H9 (cell line): ENCODE data around the gene TMEM187. TPM values are rescaled to one million over a fixed set of nuclear protein-coding genes. Genes with fewer than 3 reads are reported as not detected.

Experiments
- DNase-seq: peaks from one replicate; pipeline ENCODE4 v3.0.0-alpha.2; 2017
- H2AFZ ChIP-seq: one replicate; pipeline ENCODE4 v1.6.1; 2013; ENCODE audit warnings: mild to moderate bottlenecking, low read length, control low read depth, moderate library complexity
- H2AK5ac ChIP-seq: 2 replicates; pipeline ENCODE4 v1.6.1; 2013; ENCODE audit warnings: low read length, control low read depth, mixed read lengths; ENCODE audit not compliant: insufficient read length
- H2BK120ac ChIP-seq: one replicate; pipeline ENCODE4 v1.6.1; 2013; ENCODE audit warnings: low read depth, mild to moderate bottlenecking, low read length, control low read depth, inconsistent platforms; ENCODE audit not compliant: poor library complexity, severe bottlenecking
- H2BK12ac ChIP-seq: 2 replicates; pipeline ENCODE4 v1.6.1; 2013; ENCODE audit warnings: low read length, control low read depth, mixed read lengths, low read depth; ENCODE audit not compliant: insufficient read length
- H2BK15ac ChIP-seq: 2 replicates; pipeline ENCODE4 v1.6.1; 2013; ENCODE audit warnings: low read depth, low read length, control low read depth
- H2BK20ac ChIP-seq: one replicate; pipeline ENCODE4 v1.6.1; 2013; ENCODE audit warnings: low read depth, mild to moderate bottlenecking, low read length, control low read depth, inconsistent platforms; ENCODE audit not compliant: poor library complexity, severe bottlenecking
- H2BK5ac ChIP-seq: 2 replicates; pipeline ENCODE4 v1.6.1; 2013; ENCODE audit warnings: low read length, control low read depth, mixed read lengths; ENCODE audit not compliant: insufficient read length
- H3K14ac ChIP-seq: 2 replicates; pipeline ENCODE4 v1.6.1; 2013; ENCODE audit warnings: low read length, control low read depth; ENCODE audit not compliant: insufficient read depth
- H3K18ac ChIP-seq: 2 replicates; pipeline ENCODE4 v1.6.1; 2013; ENCODE audit warnings: low read depth, mild to moderate bottlenecking, mixed read lengths, low read length, control low read depth; ENCODE audit not compliant: insufficient read length
- H3K23ac ChIP-seq: 2 replicates; pipeline ENCODE4 v1.6.1; 2013; ENCODE audit warnings: low read length, control low read depth, mixed read lengths, low read depth; ENCODE audit not compliant: insufficient read length
- H3K23me2 ChIP-seq: 2 replicates; pipeline ENCODE4 v1.6.1; 2013; ENCODE audit warnings: low read depth, mild to moderate bottlenecking, mixed read lengths, low read length, control low read depth; ENCODE audit not compliant: insufficient read length, poor library complexity, severe bottlenecking
- H3K27ac ChIP-seq: 2 replicates; pipeline ENCODE4 v1.5.1; 2013; ENCODE audit warnings: low read length, control low read depth, mixed read lengths, low read depth; ENCODE audit not compliant: insufficient read length
- H3K27me3 ChIP-seq: 2 replicates; pipeline ENCODE4 v1.6.1; 2013; ENCODE audit warnings: low read length, control low read depth, inconsistent platforms; ENCODE audit not compliant: insufficient read depth
- H3K4ac ChIP-seq: 2 replicates; pipeline ENCODE4 v1.6.1; 2013; ENCODE audit warnings: low read depth, mild to moderate bottlenecking, control low read depth, inconsistent platforms, low read length, moderate library complexity
- H3K4me1 ChIP-seq: 2 replicates; pipeline ENCODE4 v1.6.1; 2013; ENCODE audit warnings: low read length, control low read depth, inconsistent platforms; ENCODE audit not compliant: insufficient read depth
- H3K4me2 ChIP-seq: 2 replicates; pipeline ENCODE4 v1.6.1; 2013; ENCODE audit warnings: low read length, control low read depth, mixed read lengths; ENCODE audit not compliant: insufficient read length, insufficient read depth
- H3K56ac ChIP-seq: 2 replicates; pipeline ENCODE4 v1.6.1; 2013; ENCODE audit warnings: low read depth, mild to moderate bottlenecking, mixed read lengths, low read length, control low read depth; ENCODE audit not compliant: insufficient read length
- H3K79me1 ChIP-seq: 2 replicates; pipeline ENCODE4 v1.6.1; 2013; ENCODE audit warnings: low read depth, mild to moderate bottlenecking, moderate library complexity, low read length, control low read depth, inconsistent platforms; ENCODE audit not compliant: insufficient read depth, poor library complexity, severe bottlenecking
- H3K79me2 ChIP-seq: 2 replicates; pipeline ENCODE4 v1.6.1; 2013; ENCODE audit warnings: low read length, control low read depth, inconsistent platforms; ENCODE audit not compliant: insufficient read depth
- H3K9ac ChIP-seq: 2 replicates; pipeline ENCODE4 v1.6.1; 2013; ENCODE audit warnings: low read length, control low read depth, mixed read lengths; ENCODE audit not compliant: insufficient read length; ENCODE audit errors: extremely low read depth
- H3K9me3 ChIP-seq: one replicate; pipeline ENCODE4 v1.6.1; 2013; ENCODE audit warnings: low read depth, low read length, inconsistent platforms; ENCODE audit not compliant: control insufficient read depth
- H3T11ph ChIP-seq: one replicate; pipeline ENCODE4 v1.6.1; 2013; ENCODE audit warnings: mild to moderate bottlenecking, low read length, control low read depth, inconsistent platforms
- H4K20me1 ChIP-seq: one replicate; pipeline ENCODE4 v1.6.1; 2013; ENCODE audit not compliant: control insufficient read depth, insufficient read length, insufficient read depth
- H4K5ac ChIP-seq: 2 replicates; pipeline ENCODE4 v1.6.1; 2013; ENCODE audit warnings: low read depth, mild to moderate bottlenecking, mixed read lengths, low read length, control low read depth; ENCODE audit not compliant: insufficient read length
- H4K8ac ChIP-seq: replicated peaks from 2 replicates; pipeline ENCODE4 v1.6.1; 2013; ENCODE audit warnings: low read length, control low read depth, mixed read lengths, low read depth; ENCODE audit not compliant: insufficient read length
- H4K91ac ChIP-seq: 2 replicates; pipeline ENCODE4 v1.6.1; 2013; ENCODE audit warnings: low read depth, mild to moderate bottlenecking, moderate library complexity, mixed read lengths, low read length, control low read depth; ENCODE audit not compliant: insufficient read length
- H3K27ac Mint-ChIP-seq, 3 experiments: 2 replicates in 2 of 3; 3 replicates in 1 of 3; pipeline ENCODE4 v1.8.0; 2020 to 2021; ENCODE audit warnings: mixed read lengths in 3 of 3, mild to moderate bottlenecking in 1 of 3, moderate library complexity in 1 of 3
- H3K27me3 Mint-ChIP-seq: 2 replicates; pipeline ENCODE4 v1.8.0; 2021; ENCODE audit warnings: low read depth, mild to moderate bottlenecking, moderate library complexity, mixed read lengths
- H3K36me3 Mint-ChIP-seq, 3 experiments: 2 replicates in 2 of 3; 3 replicates in 1 of 3; pipeline ENCODE4 v1.8.0; 2020 to 2021; ENCODE audit warnings: low read depth in 3 of 3, mixed read lengths in 3 of 3; ENCODE audit not compliant: insufficient read depth in 1 of 3
- H3K4me1 Mint-ChIP-seq, 2 experiments: 2 replicates each; pipeline ENCODE4 v1.8.0; 2020; ENCODE audit warnings: mixed read lengths in 2 of 2
- H3K4me3 Mint-ChIP-seq, 2 experiments: 2 replicates in 1 of 2; 3 replicates in 1 of 2; pipeline ENCODE4 v1.8.0; 2020 to 2021; ENCODE audit warnings: mild to moderate bottlenecking in 2 of 2, mixed read lengths in 2 of 2, moderate library complexity in 1 of 2
- H3K9me3 Mint-ChIP-seq, 2 experiments: 2 replicates in 1 of 2; 3 replicates in 1 of 2; pipeline ENCODE4 v1.8.0; 2020; ENCODE audit warnings: mild to moderate bottlenecking in 2 of 2, mixed read lengths in 2 of 2, moderate library complexity in 1 of 2
- CTCF ChIP-seq: fragments of 200-600 bp; sonication (generic); conservative IDR thresholded peaks from 3 replicates; pipeline ENCODE4 v1.8.0; 2021; ENCODE audit warnings: antibody characterized with exemption, mild to moderate bottlenecking
- WGBS: extraction: QIAGEN DNeasy Blood & Tissue Kit; methylation state at CpG from one replicate; pipeline ENCODE4 v1.1.7; 2013; ENCODE audit warnings: missing lambda C conversion rate, low lambda C conversion rate, mixed read lengths; ENCODE audit not compliant: insufficient read length; ENCODE audit errors: extremely low coverage; 5-methylcytosine and 5-hydroxymethylcytosine counted together
- total RNA-seq: library from RNA; stranded (reverse); gene quantifications from 2 replicates; pipeline ENCODE4 v1.2.1, GENCODE V29; 2021

TMEM187 gene
- total RNA-seq, 1 experiment from 2014 or later = 2.7 TPM

GRCh38 chrX:153948002-153948466 is 24.5 kb upstream of the TMEM187 start:
- TF ChIP-seq CTCF = no peak
- Mint-ChIP-seq H3K9me3 (peaks cover 2 to 11% of the 10 kb centered on the region in 2 experiments; a peak in 2 of 5 replicates), H3K27ac (peak overlapping the region; percentile 73 to 97 (median 92); a peak in 6 of 7 replicates), H3K36me3 (peaks cover 32 to 53% (median 52%) of the 10 kb centered on the region in 3 experiments), H3K27me3 (no peaks in the 10 kb centered on the region), H3K4me1 (peaks cover 4 to 31% of the 10 kb centered on the region in 2 experiments), H3K4me3 (0 out of 5 replicates have a peak overlapping the region, but pooled peaks of 1 of the 2 experiments have one; percentile 17)
- Histone ChIP-seq H2AFZ (no peak overlapping the region), H2BK12ac (no peak overlapping the region), H2AK5ac (no peak overlapping the region), H2BK5ac (no peak overlapping the region), H3K4me1 (no peaks in the 10 kb centered on the region), H4K5ac (no peak overlapping the region), H3K4me2 (no peak overlapping the region), H3K14ac (no peak overlapping the region), H4K91ac (no peak overlapping the region), H3K56ac (no peak overlapping the region), H3K4ac (no peak overlapping the region), H3T11ph (no peak overlapping the region), H3K27ac (no peak overlapping the region), H2BK20ac (no peak overlapping the region), H3K23ac (no peak overlapping the region), H3K27me3 (no peaks in the 10 kb centered on the region), H3K23me2 (no peaks in the 10 kb centered on the region), H4K20me1 (no peaks in the 10 kb centered on the region), H3K79me2 (no peaks in the 10 kb centered on the region), H3K18ac (peak overlapping the region; percentile 13), H4K8ac (no peak overlapping the region), H2BK120ac (no peak overlapping the region), H3K79me1 (no peaks in the 10 kb centered on the region), H3K9me3 (no peaks in the 10 kb centered on the region), H3K9ac (no peak overlapping the region), H2BK15ac (no peak overlapping the region)
- no peak for DNase-seq
- WGBS = no CpG with 5 or more reads among the region's 10 CpGs
